Esophagus (tissue), 2 donors: ENCODE measurements around the gene KIFC3. TPM values are rescaled to one million over a fixed set of nuclear protein-coding genes. Genes with fewer than 3 reads are reported as not detected.

Experiments used
- H3K27ac ChIP-seq, 2 donors: one replicate each; pipeline ENCODE4 v1.5.1; 2013; ENCODE audit warnings: low read depth in 2 of 2, mild to moderate bottlenecking in 2 of 2, inconsistent platforms in 1 of 2, low read length in 1 of 2, moderate library complexity in 1 of 2
- H3K27me3 ChIP-seq, 2 donors: one replicate each; pipeline ENCODE4 v1.6.1; 2013; ENCODE audit warnings: low read length in 2 of 2, control low read depth in 1 of 2, mild to moderate bottlenecking in 1 of 2; ENCODE audit not compliant: insufficient read depth in 2 of 2, control insufficient read depth in 1 of 2
- H3K36me3 ChIP-seq, 2 donors: one replicate each; pipeline ENCODE4 v1.6.1; 2013; ENCODE audit warnings: low read length in 1 of 2; ENCODE audit not compliant: control insufficient read depth in 2 of 2, insufficient read depth in 2 of 2
- H3K4me1 ChIP-seq, 2 donors: one replicate each; pipeline ENCODE4 v1.6.1; 2013; ENCODE audit warnings: low read length in 1 of 2; ENCODE audit not compliant: control insufficient read depth in 2 of 2, insufficient read depth in 2 of 2
- H3K4me3 ChIP-seq, 2 donors: one replicate each; pipeline ENCODE4 v1.5.1; 2013; ENCODE audit warnings: low read length in 2 of 2, mild to moderate bottlenecking in 2 of 2, low read depth in 1 of 2, moderate library complexity in 1 of 2
- H3K9me3 ChIP-seq, 2 donors: one replicate each; pipeline ENCODE4 v1.6.1; 2013; ENCODE audit warnings: mild to moderate bottlenecking in 2 of 2, low read depth in 1 of 2, low read length in 1 of 2, moderate library complexity in 1 of 2; ENCODE audit not compliant: control insufficient read depth in 2 of 2, insufficient read depth in 1 of 2
- WGBS, 2 donors: extraction: QIAGEN DNeasy Blood & Tissue Kit; methylation state at CpG; one replicate each; pipeline ENCODE4 v1.1.7; 2013; 5-methylcytosine and 5-hydroxymethylcytosine counted together
- polyA plus RNA-seq, 2 donors: library from polyadenylated mRNA; stranded (reverse); fragments of 200-250 nt; gene quantifications; one replicate each; pipeline ENCODE4 v1.2.3, GENCODE V29; 2013
- donor health status: healthy with polysubstance abuse.
- donor health status: Bipolar disorder and iron deficiency.

KIFC3 gene
- polyA plus RNA-seq, 2 donors, result 21.9 to 65.1 TPM

- WGBS, 2 donors, result 92 to 94% methylated on average over 15 of the region's 15 CpGs
- no peaks in the 10 kb centered on the region for H3K9me3 ChIP-seq
- H3K27me3 ChIP-seq, result no peaks in the 10 kb centered on the region
These were observed 31.9 kb downstream of the KIFC3 start for GRCh38 chr16:57770361-57770760.

GRCh38 chr16:57769541-57770145 is 32.6 kb downstream of the KIFC3 start:
- Histone ChIP-seq H3K27ac (no peak overlapping the region), H3K36me3 (peaks cover 0 to 28% of the 10 kb centered on the region in 2 donors), H3K27me3 (no peaks in the 10 kb centered on the region), H3K4me1 (peaks cover 0 to 3% of the 10 kb centered on the region in 2 donors), H3K4me3 (no peak overlapping the region), H3K9me3 (no peaks in the 10 kb centered on the region)
- 89 to 90% methylated on average over 22 of the region's 22 CpGs for WGBS, 2 donors

More at GRCh38 chr16:57770361-57770760, 31.9 kb downstream of the KIFC3 start:
- Histone ChIP-seq H3K27ac (no peak overlapping the region), H3K4me1 (peaks cover 0 to 3% of the 10 kb centered on the region in 2 donors), H3K4me3 (no peak overlapping the region), H3K36me3 (peaks cover 0 to 28% of the 10 kb centered on the region in 2 donors)

GRCh38 chr16:57766714-57767348 is 35.5 kb downstream of the KIFC3 start:
- no peak overlapping the region for H3K27ac ChIP-seq
- WGBS, 2 donors, result 88 to 91% methylated on average over 15 of the region's 15 CpGs
- no peaks in the 10 kb centered on the region for H3K9me3 ChIP-seq
- H3K4me3 ChIP-seq, result no peak overlapping the region
- H3K27me3 ChIP-seq, result no peaks in the 10 kb centered on the region
- H3K36me3 ChIP-seq, result peaks cover 0 to 20% of the 10 kb centered on the region in 2 donors
- peaks cover 0 to 3% of the 10 kb centered on the region in 2 donors for H3K4me1 ChIP-seq

GRCh38 chr16:57765160-57765728 is 37.0 kb downstream of the KIFC3 start:
- 91 to 93% methylated on average over 16 to 17 of the region's 17 CpGs for whole genome bisulfite sequencing, 2 donors
- peaks cover 0 to 3% of the 10 kb centered on the region in 2 donors for H3K4me1 ChIP-seq
- H3K36me3 ChIP-seq, result peaks cover 0 to 15% of the 10 kb centered on the region in 2 donors
- no peak overlapping the region for H3K27ac ChIP-seq
- H3K9me3 ChIP-seq, result no peaks in the 10 kb centered on the region
- H3K4me3 ChIP-seq, result no peak overlapping the region
- no peaks in the 10 kb centered on the region for H3K27me3 ChIP-seq

- no peak overlapping the region for H3K4me3 ChIP-seq
- H3K9me3 ChIP-seq, result no peaks in the 10 kb centered on the region
- peaks cover 0 to 16% of the 10 kb centered on the region in 2 donors for H3K36me3 ChIP-seq
- peaks cover under 1 to 3% of the 10 kb centered on the region in 2 donors for H3K4me1 ChIP-seq
- 44 to 53% methylated on average over 6 of the region's 6 CpGs for WGBS, 2 donors
- H3K27me3 ChIP-seq, result no peaks in the 10 kb centered on the region
- no peak overlapping the region for H3K27ac ChIP-seq
These were observed 37.7 kb downstream of the KIFC3 start for GRCh38 chr16:57764341-57765159.

GRCh38 chr16:57764006-57764340 is 38.3 kb downstream of the KIFC3 start:
- no peak overlapping the region for H3K4me3 ChIP-seq
- H3K27me3 ChIP-seq, result no peaks in the 10 kb centered on the region
- no peak overlapping the region for H3K27ac ChIP-seq
- WGBS, 2 donors, result 90 to 91% methylated on average over 9 of the region's 9 CpGs
- peaks cover 0 to 4% of the 10 kb centered on the region in 2 donors for H3K4me1 ChIP-seq
- H3K36me3 ChIP-seq, result peaks cover 0 to 19% of the 10 kb centered on the region in 2 donors
- no peaks in the 10 kb centered on the region for H3K9me3 ChIP-seq

- Histone ChIP-seq H3K27me3 (no peaks in the 10 kb centered on the region), H3K36me3 (peaks cover 0 to 23% of the 10 kb centered on the region in 2 donors), H3K9me3 (no peaks in the 10 kb centered on the region), H3K27ac (no peak overlapping the region), H3K4me3 (no peak overlapping the region), H3K4me1 (peaks cover 0 to 5% of the 10 kb centered on the region in 2 donors)
- WGBS, 2 donors, result 88 to 92% methylated on average over 14 of the region's 14 CpGs
These were observed 38.8 kb downstream of the KIFC3 start for GRCh38 chr16:57763285-57764005.

- WGBS, 2 donors, result 78 to 80% methylated on average over 15 of the region's 15 CpGs
- H3K4me1 ChIP-seq, result peaks cover 0 to 7% of the 10 kb centered on the region in 2 donors
- H3K27me3 ChIP-seq, result no peaks in the 10 kb centered on the region
- H3K4me3 ChIP-seq, result no peak overlapping the region
- no peak overlapping the region for H3K27ac ChIP-seq
- H3K36me3 ChIP-seq, result peaks cover 0 to 23% of the 10 kb centered on the region in 2 donors
- no peaks in the 10 kb centered on the region for H3K9me3 ChIP-seq
These were observed 39.8 kb downstream of the KIFC3 start for GRCh38 chr16:57762365-57763040.
